GM12878 (cell line): ENCODE measurements around the gene PAX5. TPM values are rescaled to one million over a fixed set of nuclear protein-coding genes. Genes with fewer than 3 reads are reported as not detected.

Experiments
- ATAC-seq: fragments of 200-7000 bp; cut with Tn5 transposase; 3 replicates; pipeline ENCODE4 v1.9.1; 2020; ENCODE audit warnings: mild to moderate bottlenecking, moderate library complexity
- BruUV-seq: library from RNA; stranded (reverse); fragments of 400-500 nt; replicated peaks from 2 replicates; lab custom pipeline; 2021; lab: Mats Ljungman, UMichigan
- CTCF ChIA-PET: fragments of 300-600 bp; sonication (Branson Sonifier 250); formaldehyde crosslinking; extraction: SDS; loops from one replicate; lab custom pipeline; 2021; ENCODE audit warnings: inconsistent platforms; lab: Yijun Ruan, JAX
- POLR2A ChIA-PET: fragments of 350-600 bp; formaldehyde crosslinking; extraction: SDS; loops from one replicate; lab custom pipeline; 2021; ENCODE audit warnings: inconsistent platforms; lab: Charles Lee
- RAD21 ChIA-PET: fragments of 300-600 bp; sonication (Branson Sonifier 250); formaldehyde crosslinking; loops from one replicate; lab custom pipeline; 2023; ENCODE audit warnings: antibody characterized with exemption; ENCODE audit not compliant: unreplicated experiment; lab: Charles Lee
- SMC1A ChIA-PET: fragments of 300-600 bp; sonication (Branson Sonifier 250); formaldehyde crosslinking; loops from one replicate; lab custom pipeline; 2023; ENCODE audit not compliant: unreplicated experiment, uncharacterized antibody; lab: Charles Lee
- DNase-seq: peaks from one replicate; pipeline ENCODE4 v3.0.0-alpha.2; 2011; ENCODE audit warnings: low read depth, low spot score
- FAIRE-seq: peaks from 3 replicates; lab custom pipeline; 2011; peaks lifted over from hg19 to GRCh38; lab: Jason Lieb, UNC
- H2AFZ ChIP-seq: 2 replicates; pipeline ENCODE4 v1.6.0; 2011; ENCODE audit warnings: low read depth, low read length, control low read depth; ENCODE audit not compliant: control insufficient read depth
- H3K27ac ChIP-seq: 2 replicates; pipeline ENCODE4 v1.5.1; 2011; ENCODE audit warnings: control low read depth; ENCODE audit not compliant: control insufficient read depth, insufficient read depth
- H3K27me3 ChIP-seq, 2 experiments: replicated peaks in 1 of 2; 2 replicates each; pipeline versions ENCODE4 v1.6.0 to v1.6.1; 2011; ENCODE audit warnings: low read length in 1 of 2; ENCODE audit not compliant: control insufficient read depth in 2 of 2, insufficient read depth in 2 of 2
- H3K36me3 ChIP-seq, 2 experiments: 2 replicates each; pipeline ENCODE4 v1.5.1; 2011; ENCODE audit warnings: low read length in 1 of 2; ENCODE audit not compliant: control insufficient read depth in 2 of 2, insufficient read depth in 2 of 2
- H3K4me1 ChIP-seq: 2 replicates; pipeline ENCODE4 v1.6.1; 2011; ENCODE audit warnings: mild to moderate bottlenecking, low read length, moderate library complexity, mixed read lengths; ENCODE audit not compliant: control insufficient read depth, insufficient read depth
- H3K4me2 ChIP-seq: 2 replicates; pipeline ENCODE4 v1.6.0; 2011; ENCODE audit warnings: control low read depth; ENCODE audit not compliant: control insufficient read depth, insufficient read depth
- H3K4me3 ChIP-seq: fragments of 200-600 bp; sonication (generic); 2 replicates; pipeline ENCODE4 v1.5.1; 2016
- H3K79me2 ChIP-seq: 2 replicates; pipeline ENCODE4 v1.6.0; 2011; ENCODE audit warnings: low read length; ENCODE audit not compliant: control insufficient read depth, insufficient read depth
- H3K9ac ChIP-seq: 2 replicates; pipeline ENCODE4 v1.8.0; 2011; ENCODE audit warnings: low read length, control low read depth, mixed read lengths; ENCODE audit not compliant: control insufficient read depth, insufficient read depth
- H3K9me3 ChIP-seq: replicated peaks from 3 replicates; pipeline ENCODE4 v1.5.1; 2011; ENCODE audit warnings: mild to moderate bottlenecking, low read length; ENCODE audit not compliant: control insufficient read depth, insufficient read depth
- H4K20me1 ChIP-seq: 2 replicates; pipeline ENCODE4 v1.6.0; 2011; ENCODE audit not compliant: control insufficient read depth, insufficient read depth
- ASH2L ChIP-seq: fragments of 300-600, 200-600 bp; sonication (generic); IDR thresholded peaks from 2 replicates; pipeline ENCODE4 v1.6.1; 2017; ENCODE audit warnings: low read depth, mild to moderate bottlenecking, borderline replicate concordance
- CHD4 ChIP-seq: fragments of 200-600 bp; sonication (generic); IDR thresholded peaks from 2 replicates; pipeline ENCODE4 v1.6.1; 2016; ENCODE audit warnings: mild to moderate bottlenecking
- IRF4 ChIP-seq: IDR thresholded peaks from 2 replicates; pipeline ENCODE4 v1.6.1; 2011; ENCODE audit warnings: low read depth, low read length
- MTA2 ChIP-seq: fragments of 450-650 bp; IDR thresholded peaks from 2 replicates; pipeline ENCODE4 v1.6.1; 2016; ENCODE audit warnings: low read depth, mild to moderate bottlenecking, moderate library complexity
- MTA3 ChIP-seq: IDR thresholded peaks from 2 replicates; pipeline ENCODE4 v1.6.1; 2012; ENCODE audit warnings: low read length, inconsistent platforms, borderline replicate concordance
- MYB ChIP-seq: fragments of 150-350 bp; IDR thresholded peaks from 2 replicates; pipeline ENCODE4 v1.6.1; 2014; ENCODE audit warnings: mild to moderate bottlenecking, low read depth, low read length, borderline replicate concordance
- NFXL1 ChIP-seq: fragments of 450-650 bp; IDR thresholded peaks from 2 replicates; pipeline ENCODE4 v1.6.1; 2017; ENCODE audit warnings: antibody characterized with exemption, mild to moderate bottlenecking, borderline replicate concordance
- PKNOX1 ChIP-seq: fragments of 450-650 bp; IDR thresholded peaks from 2 replicates; pipeline ENCODE4 v1.6.1; 2016; ENCODE audit warnings: mild to moderate bottlenecking
- RAD21 ChIP-seq: IDR thresholded peaks from 2 replicates; pipeline ENCODE4 v1.6.1; 2011; ENCODE audit warnings: mild to moderate bottlenecking, low read depth, low read length, moderate library complexity; ENCODE audit not compliant: insufficient read depth
- RELA ChIP-seq: fragments of 450-650 bp; IDR thresholded peaks from 2 replicates; pipeline ENCODE4 v1.8.0; 2014; ENCODE audit warnings: borderline replicate concordance; ENCODE audit not compliant: partially characterized antibody
- REST ChIP-seq: IDR thresholded peaks from 2 replicates; pipeline ENCODE4 v1.6.1; 2012; ENCODE audit warnings: mild to moderate bottlenecking, low read depth, low read length
- RFX5 ChIP-seq: IDR thresholded peaks from 2 replicates; pipeline ENCODE4 v1.6.1; 2011; ENCODE audit warnings: low read depth, low read length, improper control_type of control experiment
- RUNX3 ChIP-seq: IDR thresholded peaks from 2 replicates; pipeline ENCODE4 v1.6.1; 2012; ENCODE audit warnings: low read length, inconsistent platforms
- SMC3 ChIP-seq: IDR thresholded peaks from 2 replicates; pipeline ENCODE4 v1.6.1; 2011; ENCODE audit warnings: low read length, improper control_type of control experiment, borderline replicate concordance
- WGBS: methylation state at CpG from one replicate; pipeline ENCODE4 v1.1.6; 2016; ENCODE audit warnings: low lambda C conversion rate; ENCODE audit not compliant: insufficient replicate concordance, insufficient coverage; ENCODE audit errors: missing lambda C conversion rate; 5-methylcytosine and 5-hydroxymethylcytosine counted together
- in situ Hi-C: fragments of 300-500 bp; cut with MboI; formaldehyde crosslinking; loops from 9 replicates; pipeline ENCODE4 v1.14.3; 2018; ENCODE audit warnings: mixed read lengths
- intact Hi-C: fragments of 100-400 bp; cut with micrococcal nuclease; formaldehyde crosslinking; loops from one replicate; pipeline ENCODE4 v1.14.2; 2022; ENCODE audit not compliant: unreplicated experiment
- polyA plus RNA-seq, 11 experiments: library from polyadenylated mRNA; depleted of rRNA in 4 of 11; unstranded in 6 of 11; stranded (reverse) in 5 of 11; fragments of >200 nt; fragmentation: Nextera tagmentation in 4 of 11; fragmentation: Illumina TruSeq in 1 of 11; extraction: Ambion mirVana in 4 of 11; extraction: Trizol in 1 of 11; gene quantifications; 1 replicate in 1 of 11; 2 replicates in 10 of 11; pipeline versions ENCODE4 v1.2.1 to v1.2.3, GENCODE V29; 2011 to 2016; ENCODE audit warnings: inconsistent platforms in 2 of 11, missing spikeins in 2 of 11, low read depth in 1 of 11
- total RNA-seq, 4 experiments: library from RNA; depleted of rRNA in 3 of 4; stranded (reverse); fragments of >200 nt in 3 of 4; fragmentation: Illumina TruSeq in 1 of 4; extraction: Trizol in 1 of 4; gene quantifications; 2 replicates each; pipeline versions ENCODE4 v1.2.1 to v1.2.3, GENCODE V29; 2013 to 2021

Gene PAX5
- total and polyA plus RNA-seq, 10 of the 15 experiments (the other 5 are each of a cell fraction or from before 2014, with no cell fraction given), result 2.2 to 123 (median 31.9) TPM

- RAD21 ChIA-PET, result interaction anchor here (0.6 to 1.0 kb wide), 3 partner anchors 113 to 137 kb away, joined by 3 read pairs; no protein-coding TSS in a partner anchor
- in situ Hi-C loops, result no loop called here
- 78% methylated on average over 9 of the region's 9 CpGs for WGBS
- TF ChIP-seq IRF4, result no peak
- no peak for TF ChIP-seq REST
- no peak for TF ChIP-seq NFXL1
- TF ChIP-seq MTA2, result no peak
- no peak for TF ChIP-seq RFX5
- peak; percentile 24; the same call in 1 of the 2 replicates for TF ChIP-seq RUNX3
- 0 out of 2 replicates have a peak, but pooled peaks have one; percentile 7 for TF ChIP-seq RAD21
- TF ChIP-seq RELA, result no peak
- TF ChIP-seq CHD4, result no peak
- TF ChIP-seq PKNOX1, result peak; percentile 67
- 0 out of 2 replicates have a peak, but pooled peaks have one; percentile 6 for TF ChIP-seq SMC3
- no peak for TF ChIP-seq ASH2L
- TF ChIP-seq MTA3, result no peak
- TF ChIP-seq MYB, result no peak
These were observed 178.4 kb downstream of the PAX5 start for GRCh38 chr9:36855448-36856315.

More at GRCh38 chr9:36855448-36856315, 178.4 kb downstream of the PAX5 start:
- H3K27me3 ChIP-seq, result no peaks in the 10 kb centered on the region
- no peaks in the 10 kb centered on the region for H3K9me3 ChIP-seq
- peaks cover 12% of the 10 kb centered on the region for H3K4me1 ChIP-seq
- H3K79me2 ChIP-seq, result peaks cover 4% of the 10 kb centered on the region
- H3K4me2 ChIP-seq, result no peak overlapping the region
- intact Hi-C loops, result no loop called here
- SMC1A ChIA-PET, result interaction anchor here (0.6 to 1.0 kb wide), 2 partner anchors 15 to 166 kb away, joined by 3 read pairs; no protein-coding TSS in a partner anchor
- no peak for DNase-seq
- ATAC-seq, result peak; percentile 91
- H4K20me1 ChIP-seq, result no peaks in the 10 kb centered on the region
- H2AFZ ChIP-seq, result no peak overlapping the region
- no peak overlapping the region; the same call in 1 of the 2 replicates for H3K27ac ChIP-seq
- no peak overlapping the region for H3K9ac ChIP-seq
- CTCF ChIA-PET, result interaction anchor here (1.0 to 4.8 kb wide), 4 partner anchors 18 to 511 kb away, joined by 3 to 22 read pairs (median 4); no protein-coding TSS in a partner anchor
- peak; percentile 7 for FAIRE-seq
- POLR2A ChIA-PET, result no interaction called here
- BruUV-seq, result no TSS peak
- H3K4me3 ChIP-seq, result no peak overlapping the region
- peaks cover 30 to 35% of the 10 kb centered on the region in 2 experiments for H3K36me3 ChIP-seq
